ENCODE data around the gene TOGARAM2. TPM values are rescaled to one million over a fixed set of nuclear protein-coding genes. Genes with fewer than 3 reads are reported as not detected.

The TOGARAM2 gene
- total and polyA plus RNA-seq, 10 of the 15 experiments (the other 5 are each of a cell fraction or from before 2014, with no cell fraction given): 0.01 to 0.06 (median 0.03) TPM; not detected in 7

DNA sequence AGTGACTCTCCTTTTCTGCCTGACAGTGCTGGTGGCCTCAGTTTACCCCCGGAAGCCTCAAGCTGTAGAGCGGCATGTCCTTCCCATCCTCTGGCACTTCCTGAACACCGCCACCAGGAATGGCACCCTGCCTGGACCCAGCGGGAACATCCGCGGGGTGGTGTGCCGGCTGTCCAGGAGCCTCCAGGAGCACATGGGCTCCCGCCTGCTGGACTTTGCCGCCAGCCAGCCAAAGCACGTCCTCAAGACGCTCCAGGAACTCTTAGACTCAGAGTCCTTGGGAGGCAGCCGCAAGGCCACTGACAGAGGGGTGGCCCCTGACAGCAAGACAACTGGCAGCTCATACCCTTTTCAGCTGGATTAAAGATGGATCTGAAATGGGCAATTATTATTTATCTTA is 70.6 kb downstream of the TOGARAM2 start:
- intact Hi-C loops (cut with micrococcal nuclease; ENCODE audit: unreplicated experiment): no loop called here
- Histone ChIP-seq H3K9me3 (replicated peaks; ENCODE audit: control insufficient read depth, insufficient read depth, low read length) (no peaks in the 10 kb centered on the region), H2AFZ (ENCODE audit: control insufficient read depth, low read depth, low read length) (no peak overlapping the region), H3K27me3 (replicated peaks in 1 of 2; ENCODE audit: control insufficient read depth in 2 of 2, insufficient read depth in 2 of 2, low read length in 1 of 2) (peaks cover 0 to 2% of the 10 kb centered on the region in 2 experiments; a peak in 1 of 4 replicates), H3K4me2 (ENCODE audit: control insufficient read depth, insufficient read depth) (no peak overlapping the region), H3K79me2 (ENCODE audit: control insufficient read depth, insufficient read depth, low read length) (no peaks in the 10 kb centered on the region), H3K36me3 (ENCODE audit: control insufficient read depth in 2 of 2, insufficient read depth in 2 of 2, low read length in 1 of 2) (no peaks in the 10 kb centered on the region), H3K27ac (ENCODE audit: control insufficient read depth, insufficient read depth) (no peak overlapping the region), H3K9ac (ENCODE audit: control insufficient read depth, insufficient read depth, low read length) (no peak overlapping the region), H4K20me1 (ENCODE audit: control insufficient read depth, insufficient read depth) (no peaks in the 10 kb centered on the region), H3K4me3 (no peak overlapping the region), H3K4me1 (ENCODE audit: control insufficient read depth, insufficient read depth, low read length) (no peaks in the 10 kb centered on the region)
- SMC1A ChIA-PET (ENCODE audit: uncharacterized antibody, unreplicated experiment): interaction anchor here (1.1 kb wide), 1 partner anchor 150 kb away, joined by 3 read pairs; no protein-coding TSS in a partner anchor
- no peak for ATAC-seq
- FAIRE-seq: no peak
- POLR2A ChIA-PET: no interaction called here
- TF ChIP-seq ZSCAN29 (IDR thresholded peaks at IDR 0.05) (no peak), TBL1XR1 (IDR thresholded peaks at IDR 0.05; ENCODE audit: low read depth, low read length) (no peak), GATAD2B (conservative IDR thresholded peaks at IDR 0.05; ENCODE audit: low read depth) (no peak), PAX8 (IDR thresholded peaks at IDR 0.05) (no peak), KLF5 (IDR thresholded peaks at IDR 0.05; ENCODE audit: partially characterized antibody) (no peak), SPI1 (IDR thresholded peaks at IDR 0.05; ENCODE audit: borderline replicate concordance, insufficient read depth, low read depth, low read length) (no peak), CBX3 (IDR thresholded peaks at IDR 0.05; ENCODE audit: borderline replicate concordance, low read depth) (no peak), TCF7 (IDR thresholded peaks at IDR 0.05; ENCODE audit: borderline replicate concordance) (no peak)
- BruUV-seq (replicated peaks): no TSS peak
- DNase-seq (ENCODE audit: low read depth, low spot score): no peak
- CTCF ChIA-PET: no interaction called here
- 87% methylated on average over 11 of the region's 12 CpGs for WGBS (ENCODE audit: insufficient coverage, insufficient replicate concordance, low lambda C conversion rate, missing lambda C conversion rate)
- in situ Hi-C loops (cut with MboI): no loop called here
- RAD21 ChIA-PET (ENCODE audit: unreplicated experiment): no interaction called here

DNA sequence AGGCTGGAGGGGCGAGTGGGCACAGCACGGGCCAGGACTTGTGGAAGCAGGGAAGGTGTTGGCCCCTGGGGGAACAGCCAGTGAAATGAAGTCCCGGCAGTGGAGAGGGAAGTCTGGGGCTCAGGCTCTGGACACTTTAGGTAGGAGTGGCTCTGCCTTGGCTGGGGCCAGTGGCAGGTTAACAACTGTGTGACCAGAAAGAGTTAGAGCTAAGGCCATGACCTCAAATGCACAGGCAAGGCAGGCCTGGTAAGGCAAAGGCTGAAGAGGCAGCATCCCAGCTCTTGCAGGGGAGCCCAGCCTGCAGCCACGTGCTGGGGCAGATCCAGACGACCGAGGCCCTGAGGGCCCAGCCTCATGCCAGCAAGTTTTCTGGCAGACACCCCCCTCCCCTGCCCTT is 71.7 kb downstream of the TOGARAM2 start:
- no peaks in the 10 kb centered on the region for H3K9me3 ChIP-seq (replicated peaks; ENCODE audit: control insufficient read depth, insufficient read depth, low read length)
- POLR2A ChIA-PET: no interaction called here
- CTCF ChIA-PET: no interaction called here
- FAIRE-seq (no peak), ATAC-seq (no peak), DNase-seq (ENCODE audit: low read depth, low spot score) (no peak)
- no peaks in the 10 kb centered on the region for H3K36me3 ChIP-seq (ENCODE audit: control insufficient read depth in 2 of 2, insufficient read depth in 2 of 2, low read length in 1 of 2)
- H3K4me2 ChIP-seq (ENCODE audit: control insufficient read depth, insufficient read depth): no peak overlapping the region
- in situ Hi-C loops (cut with MboI): no loop called here
- no peaks in the 10 kb centered on the region for H4K20me1 ChIP-seq (ENCODE audit: control insufficient read depth, insufficient read depth)
- H3K27me3 ChIP-seq (replicated peaks in 1 of 2; ENCODE audit: control insufficient read depth in 2 of 2, insufficient read depth in 2 of 2, low read length in 1 of 2): peaks cover 0 to 2% of the 10 kb centered on the region in 2 experiments; a peak in 1 of 4 replicates
- H3K9ac ChIP-seq (ENCODE audit: control insufficient read depth, insufficient read depth, low read length): no peak overlapping the region
- intact Hi-C loops (cut with micrococcal nuclease; ENCODE audit: unreplicated experiment): no loop called here
- H2AFZ ChIP-seq (ENCODE audit: control insufficient read depth, low read depth, low read length): no peak overlapping the region
- RAD21 ChIA-PET (ENCODE audit: unreplicated experiment): no interaction called here
- no peaks in the 10 kb centered on the region for H3K79me2 ChIP-seq (ENCODE audit: control insufficient read depth, insufficient read depth, low read length)
- WGBS (ENCODE audit: insufficient coverage, insufficient replicate concordance, low lambda C conversion rate, missing lambda C conversion rate): 45% methylated on average over 6 of the region's 6 CpGs
- no peak overlapping the region for H3K4me3 ChIP-seq
- no TSS peak for BruUV-seq (replicated peaks)
- no peaks in the 10 kb centered on the region for H3K4me1 ChIP-seq (ENCODE audit: control insufficient read depth, insufficient read depth, low read length)
- H3K27ac ChIP-seq (ENCODE audit: control insufficient read depth, insufficient read depth): no peak overlapping the region
- SMC1A ChIA-PET (ENCODE audit: uncharacterized antibody, unreplicated experiment): interaction anchor here (1.1 to 1.5 kb wide), 3 partner anchors 9 to 149 kb away, joined by 3 to 4 read pairs (median 3); no protein-coding TSS in a partner anchor
- TF ChIP-seq, protein P1, sequence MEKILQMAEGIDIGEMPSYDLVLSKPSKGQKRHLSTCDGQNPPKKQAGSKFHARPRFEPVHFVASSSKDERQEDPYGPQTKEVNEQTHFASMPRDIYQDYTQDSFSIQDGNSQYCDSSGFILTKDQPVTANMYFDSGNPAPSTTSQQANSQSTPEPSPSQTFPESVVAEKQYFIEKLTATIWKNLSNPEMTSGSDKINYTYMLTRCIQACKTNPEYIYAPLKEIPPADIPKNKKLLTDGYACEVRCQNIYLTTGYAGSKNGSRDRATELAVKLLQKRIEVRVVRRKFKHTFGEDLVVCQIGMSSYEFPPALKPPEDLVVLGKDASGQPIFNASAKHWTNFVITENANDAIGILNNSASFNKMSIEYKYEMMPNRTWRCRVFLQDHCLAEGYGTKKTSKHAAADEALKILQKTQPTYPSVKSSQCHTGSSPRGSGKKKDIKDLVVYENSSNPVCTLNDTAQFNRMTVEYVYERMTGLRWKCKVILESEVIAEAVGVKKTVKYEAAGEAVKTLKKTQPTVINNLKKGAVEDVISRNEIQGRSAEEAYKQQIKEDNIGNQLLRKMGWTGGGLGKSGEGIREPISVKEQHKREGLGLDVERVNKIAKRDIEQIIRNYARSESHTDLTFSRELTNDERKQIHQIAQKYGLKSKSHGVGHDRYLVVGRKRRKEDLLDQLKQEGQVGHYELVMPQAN (conservative IDR thresholded peaks at IDR 0.05): no peak
- TF ChIP-seq PRDM15 (CRISPR knock-in tag; IDR thresholded peaks at IDR 0.05) (no peak), STAT3 (IDR thresholded peaks at IDR 0.05; ENCODE audit: low read depth, low read length) (no peak), PML (IDR thresholded peaks at IDR 0.05; ENCODE audit: low read length) (no peak), ATF7 (IDR thresholded peaks at IDR 0.05; ENCODE audit: low read depth) (no peak), EED (IDR thresholded peaks at IDR 0.05; ENCODE audit: low read depth) (no peak), CHD1 (IDR thresholded peaks at IDR 0.05; ENCODE audit: low read depth, low read length) (no peak)
